Loucy (cell line): Measurements from ENCODE around the gene TTC27.

ENCODE experiments used
- H2AFZ ChIP-seq: fragments of 200-600 bp; sonication (generic); 2 replicates; pipeline ENCODE4 v1.6.0; 2016; ENCODE audit warnings: antibody characterized with exemption, mild to moderate bottlenecking, low read length, moderate library complexity
- H3F3A ChIP-seq: fragments of 200-600 bp; 2 replicates; pipeline ENCODE4 v1.6.0; 2016; ENCODE audit warnings: antibody characterized with exemption, low read depth, mild to moderate bottlenecking
- H3K27me3 ChIP-seq: fragments of 200-600 bp; sonication (generic); 2 replicates; pipeline ENCODE4 v1.6.1; 2014; ENCODE audit warnings: low read length, mild to moderate bottlenecking; ENCODE audit not compliant: insufficient read depth, poor library complexity, severe bottlenecking
- H3K36me3 ChIP-seq: fragments of 200-600 bp; sonication (generic); 2 replicates; pipeline ENCODE4 v1.6.1; 2016; ENCODE audit warnings: low read length; ENCODE audit not compliant: insufficient read depth
- H3K4me1 ChIP-seq: fragments of 200-600 bp; sonication (generic); 2 replicates; pipeline ENCODE4 v1.5.1; 2014; ENCODE audit warnings: low read length, mild to moderate bottlenecking; ENCODE audit not compliant: insufficient read depth, poor library complexity, severe bottlenecking
- H3K4me2 ChIP-seq: fragments of 200-600 bp; sonication (generic); 2 replicates; pipeline ENCODE4 v1.6.0; 2014; ENCODE audit warnings: antibody characterized with exemption, low read length, low read depth, mild to moderate bottlenecking; ENCODE audit not compliant: poor library complexity, severe bottlenecking
- H3K4me3 ChIP-seq: fragments of 200-600 bp; sonication (generic); 2 replicates; pipeline ENCODE4 v1.5.1; 2014; ENCODE audit warnings: low read length, mild to moderate bottlenecking, mixed read lengths; ENCODE audit not compliant: poor library complexity, severe bottlenecking
- H3K79me2 ChIP-seq: fragments of 200-600 bp; sonication (generic); 2 replicates; pipeline ENCODE4 v1.6.1; 2014; ENCODE audit warnings: low read length; ENCODE audit not compliant: insufficient read depth
- H3K9ac ChIP-seq: fragments of 200-600 bp; sonication (generic); 2 replicates; pipeline ENCODE4 v1.6.0; 2014; ENCODE audit warnings: mild to moderate bottlenecking, low read depth, low read length, moderate library complexity; ENCODE audit not compliant: poor library complexity, severe bottlenecking
- H3K9me2 ChIP-seq: fragments of 200-600 bp; sonication (generic); replicated peaks from 2 replicates; pipeline ENCODE4 v1.6.1; 2016; ENCODE audit warnings: low read depth, low read length, mixed read lengths
- H3K9me3 ChIP-seq: fragments of 200-600 bp; sonication (generic); 2 replicates; pipeline ENCODE4 v1.6.1; 2014; ENCODE audit warnings: mild to moderate bottlenecking, antibody characterized with exemption, low read length, low read depth; ENCODE audit not compliant: insufficient read depth
- H4K20me1 ChIP-seq: fragments of 200-600 bp; sonication (generic); 2 replicates; pipeline ENCODE4 v1.6.0; 2014; ENCODE audit warnings: antibody characterized with exemption, low read length, mild to moderate bottlenecking; ENCODE audit not compliant: insufficient read depth, poor library complexity, severe bottlenecking
- EZH2phosphoT487 ChIP-seq: fragments of 200-600 bp; IDR thresholded peaks from 2 replicates; pipeline ENCODE4 v1.6.1; 2018; ENCODE audit warnings: antibody characterized with exemption, mild to moderate bottlenecking, moderate library complexity, borderline replicate concordance
- TF ChIP-seq, protein P1 (sequence below): fragments of 200-600 bp; sonication (generic); conservative IDR thresholded peaks from 2 replicates; pipeline ENCODE4 v1.5.1; 2014; ENCODE audit warnings: mild to moderate bottlenecking, antibody characterized with exemption, low read length

TTC27 gene

DNA sequence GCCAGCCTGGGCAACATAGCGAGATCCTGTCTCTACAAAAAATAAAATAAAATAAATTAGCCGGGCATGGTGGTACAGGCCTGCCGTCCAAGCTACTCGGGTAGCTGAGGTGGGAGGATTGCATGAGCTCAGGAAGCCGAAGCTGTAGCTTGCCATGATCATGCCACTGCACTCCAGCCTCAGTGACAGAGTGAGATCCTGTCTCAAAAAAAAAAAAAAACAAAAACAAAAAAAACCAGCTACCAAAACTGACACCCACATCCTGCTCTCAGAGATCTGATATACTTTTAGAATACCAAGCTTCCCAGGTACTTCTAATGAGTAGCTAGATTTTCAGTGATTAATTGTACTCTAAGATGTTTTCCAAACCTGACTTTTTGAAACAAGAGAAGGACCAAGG, 74.0 kb downstream of the TTC27 start:
- TF ChIP-seq, protein P1, sequence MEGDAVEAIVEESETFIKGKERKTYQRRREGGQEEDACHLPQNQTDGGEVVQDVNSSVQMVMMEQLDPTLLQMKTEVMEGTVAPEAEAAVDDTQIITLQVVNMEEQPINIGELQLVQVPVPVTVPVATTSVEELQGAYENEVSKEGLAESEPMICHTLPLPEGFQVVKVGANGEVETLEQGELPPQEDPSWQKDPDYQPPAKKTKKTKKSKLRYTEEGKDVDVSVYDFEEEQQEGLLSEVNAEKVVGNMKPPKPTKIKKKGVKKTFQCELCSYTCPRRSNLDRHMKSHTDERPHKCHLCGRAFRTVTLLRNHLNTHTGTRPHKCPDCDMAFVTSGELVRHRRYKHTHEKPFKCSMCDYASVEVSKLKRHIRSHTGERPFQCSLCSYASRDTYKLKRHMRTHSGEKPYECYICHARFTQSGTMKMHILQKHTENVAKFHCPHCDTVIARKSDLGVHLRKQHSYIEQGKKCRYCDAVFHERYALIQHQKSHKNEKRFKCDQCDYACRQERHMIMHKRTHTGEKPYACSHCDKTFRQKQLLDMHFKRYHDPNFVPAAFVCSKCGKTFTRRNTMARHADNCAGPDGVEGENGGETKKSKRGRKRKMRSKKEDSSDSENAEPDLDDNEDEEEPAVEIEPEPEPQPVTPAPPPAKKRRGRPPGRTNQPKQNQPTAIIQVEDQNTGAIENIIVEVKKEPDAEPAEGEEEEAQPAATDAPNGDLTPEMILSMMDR = no peak
- TF ChIP-seq EZH2phosphoT487 = no peak
- no peaks in the 10 kb centered on the region for H3K9me2 ChIP-seq
- H3K79me2 ChIP-seq = no peaks in the 10 kb centered on the region
- peaks cover 3% of the 10 kb centered on the region for H3K4me1 ChIP-seq
- H2AFZ ChIP-seq = no peak overlapping the region
- no peak overlapping the region for H3K4me2 ChIP-seq
- H3K4me3 ChIP-seq = no peak overlapping the region
- H4K20me1 ChIP-seq = no peaks in the 10 kb centered on the region
- H3K27me3 ChIP-seq = no peaks in the 10 kb centered on the region
- no peak overlapping the region for H3K9ac ChIP-seq
- H3K36me3 ChIP-seq = no peaks in the 10 kb centered on the region
- no peaks in the 10 kb centered on the region for H3F3A ChIP-seq
- no peaks in the 10 kb centered on the region for H3K9me3 ChIP-seq

DNA sequence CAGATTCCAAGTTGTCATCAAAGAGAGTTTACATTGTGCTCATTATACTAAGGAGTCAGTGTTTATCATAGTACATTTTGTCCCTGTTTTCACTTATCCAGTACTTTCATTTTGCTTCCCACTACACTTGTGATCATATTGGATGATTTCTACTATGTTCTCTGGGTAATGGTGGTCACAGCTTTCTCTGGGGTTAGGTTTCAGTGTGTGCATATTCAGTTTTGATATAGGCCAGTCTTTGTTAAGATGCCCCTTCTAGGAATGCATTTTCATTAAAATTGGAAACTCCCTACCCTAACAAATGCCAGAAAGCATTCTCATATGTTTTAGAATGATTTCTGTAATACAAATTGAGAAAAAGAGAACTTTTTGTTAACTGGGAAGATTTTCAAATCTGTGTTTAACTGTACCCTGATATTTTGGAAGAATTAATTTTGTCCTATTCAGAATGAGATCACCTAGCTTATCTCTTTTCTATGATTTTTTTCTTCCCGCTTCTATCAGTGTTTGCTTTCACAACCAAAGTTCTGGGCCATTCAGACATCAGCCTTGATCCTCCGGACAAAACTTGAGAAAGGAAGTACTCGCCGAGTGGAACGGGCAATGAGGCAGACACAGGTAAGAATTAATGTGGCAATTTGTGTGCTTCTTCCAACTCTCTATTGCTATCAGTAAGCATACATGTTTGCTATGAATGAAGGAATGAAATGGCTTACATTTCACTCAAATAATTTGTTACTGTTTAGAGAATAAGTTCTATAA, 74.6 kb downstream of the TTC27 start:
- H3K4me2 ChIP-seq = no peak overlapping the region
- no peaks in the 10 kb centered on the region for H3K9me2 ChIP-seq
- H4K20me1 ChIP-seq = no peaks in the 10 kb centered on the region
- H3K4me1 ChIP-seq = peaks cover 3% of the 10 kb centered on the region
- no peak overlapping the region for H3K9ac ChIP-seq
- no peak overlapping the region for H3K4me3 ChIP-seq
- no peaks in the 10 kb centered on the region for H3K79me2 ChIP-seq
- no peaks in the 10 kb centered on the region for H3K27me3 ChIP-seq
- H3F3A ChIP-seq = no peaks in the 10 kb centered on the region
- H2AFZ ChIP-seq = no peak overlapping the region
- TF ChIP-seq, protein P1 = no peak
- no peak for TF ChIP-seq EZH2phosphoT487
- H3K36me3 ChIP-seq = no peaks in the 10 kb centered on the region
- H3K9me3 ChIP-seq = no peaks in the 10 kb centered on the region

DNA sequence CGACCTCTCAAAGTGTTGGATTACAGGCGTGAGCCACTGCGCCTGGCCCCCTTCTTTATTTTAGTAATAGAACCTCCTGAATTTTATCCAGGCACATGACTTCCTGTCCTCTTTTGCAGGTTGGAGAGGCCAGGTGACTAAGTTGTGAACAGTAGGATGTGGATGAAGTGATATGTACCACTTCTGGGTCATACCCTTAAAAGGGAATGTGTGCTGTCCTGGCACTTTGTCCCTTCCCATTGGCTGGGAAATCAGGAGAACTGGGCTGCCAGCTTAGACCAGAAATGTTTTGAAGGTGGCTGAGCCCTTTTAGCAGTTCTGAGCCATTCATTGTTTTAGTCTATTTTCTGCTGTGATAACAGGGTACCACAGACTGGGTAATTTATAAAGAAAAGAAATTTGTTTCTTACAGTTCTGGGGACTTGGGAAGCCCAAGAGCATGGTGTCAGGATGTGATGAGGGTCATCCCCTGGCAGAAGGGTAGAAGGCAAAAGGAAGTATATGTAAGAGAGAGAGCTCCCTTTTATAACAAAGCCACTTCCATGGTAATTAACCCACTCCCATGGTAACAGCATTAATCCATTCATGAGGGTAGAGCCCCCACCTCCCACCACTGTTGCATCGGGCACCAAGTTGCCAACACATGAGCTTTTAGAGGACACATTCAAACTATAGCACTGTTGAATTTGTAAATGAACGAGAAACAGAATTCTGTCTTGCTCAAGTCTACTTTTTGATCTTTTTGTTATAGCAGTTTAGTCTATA, 79.1 kb downstream of the TTC27 start:
- no peaks in the 10 kb centered on the region for H3K79me2 ChIP-seq
- H3K9me3 ChIP-seq = no peaks in the 10 kb centered on the region
- H3K9me2 ChIP-seq = no peaks in the 10 kb centered on the region
- no peak overlapping the region for H3K4me3 ChIP-seq
- H3K36me3 ChIP-seq = no peaks in the 10 kb centered on the region
- H3K4me1 ChIP-seq = peaks cover 2% of the 10 kb centered on the region
- no peak overlapping the region for H3K9ac ChIP-seq
- no peak overlapping the region for H3K4me2 ChIP-seq
- TF ChIP-seq, protein P1 = no peak
- no peak for TF ChIP-seq EZH2phosphoT487
- no peak overlapping the region for H2AFZ ChIP-seq
- H3K27me3 ChIP-seq = no peaks in the 10 kb centered on the region
- H4K20me1 ChIP-seq = no peaks in the 10 kb centered on the region
- H3F3A ChIP-seq = no peaks in the 10 kb centered on the region
